ENCODE results near the gene RAB7B. TPM values are rescaled to one million over a fixed set of nuclear protein-coding genes. Genes with fewer than 3 reads are reported as not detected.

RAB7B gene
- total and polyA plus RNA-seq, 2 donors (not counting 1 experiment from before 2014, with no cell fraction given): 9.1 to 15.5 TPM

GRCh38 chr1:206011057-206011456 lies 7.9 kb upstream of the RAB7B start:
- H3K27me3 ChIP-seq (ENCODE audit: control insufficient read depth, insufficient read depth, low read length): peaks cover 15% of the 10 kb centered on the region
- H3K4me1 ChIP-seq (ENCODE audit: control insufficient read depth, extremely low read depth, insufficient read depth, low read length): no peaks in the 10 kb centered on the region
- H3K9ac ChIP-seq (ENCODE audit: insufficient read depth, low read length): no peak overlapping the region
- no peak overlapping the region for H3K4me3 ChIP-seq (replicated peaks in 1 of 4; ENCODE audit: control extremely low read depth in 1 of 4, insufficient read depth in 1 of 4, low read depth in 3 of 4, low read length in 4 of 4)
- DNase-seq (ENCODE audit: low read depth in 2 of 2): no peak
- TF ChIP-seq CTCF (conservative IDR thresholded peaks at IDR 0.05 in 1 of 2, IDR thresholded peaks at IDR 0.05 in 1 of 2; ENCODE audit: low read depth in 1 of 2, low read length in 2 of 2) (no peak), EZH2 (IDR thresholded peaks at IDR 0.05; ENCODE audit: low read length, missing control alignments) (no peak)
- no peak overlapping the region for H2AFZ ChIP-seq (ENCODE audit: low read length)
- H3K27ac ChIP-seq (ENCODE audit: insufficient read depth, low read length): no peak overlapping the region
- H3K36me3 ChIP-seq (ENCODE audit: control insufficient read depth, insufficient read depth, low read length): no peaks in the 10 kb centered on the region
- H3K9me3 ChIP-seq (ENCODE audit: control insufficient read depth, insufficient read depth, low read depth, low read length): no peaks in the 10 kb centered on the region
- no peaks in the 10 kb centered on the region for H3K79me2 ChIP-seq (ENCODE audit: control insufficient read depth, insufficient read depth, low read length)
- no peak overlapping the region for H3K4me2 ChIP-seq (ENCODE audit: extremely low read depth, insufficient read depth, low read length)
- H4K20me1 ChIP-seq (ENCODE audit: control insufficient read depth, extremely low read depth, insufficient read depth, low read length): no peaks in the 10 kb centered on the region

- no peaks in the 10 kb centered on the region for H3K4me1 ChIP-seq (ENCODE audit: control insufficient read depth, extremely low read depth, insufficient read depth, low read length)
- H3K9me3 ChIP-seq (ENCODE audit: control insufficient read depth, insufficient read depth, low read depth, low read length): no peaks in the 10 kb centered on the region
- H3K4me2 ChIP-seq (ENCODE audit: extremely low read depth, insufficient read depth, low read length): no peak overlapping the region
- H3K9ac ChIP-seq (ENCODE audit: insufficient read depth, low read length): no peak overlapping the region
- H3K27me3 ChIP-seq (ENCODE audit: control insufficient read depth, insufficient read depth, low read length): peaks cover 15% of the 10 kb centered on the region
- no peaks in the 10 kb centered on the region for H3K79me2 ChIP-seq (ENCODE audit: control insufficient read depth, insufficient read depth, low read length)
- no peak overlapping the region for H2AFZ ChIP-seq (ENCODE audit: low read length)
- no peaks in the 10 kb centered on the region for H4K20me1 ChIP-seq (ENCODE audit: control insufficient read depth, extremely low read depth, insufficient read depth, low read length)
- H3K36me3 ChIP-seq (ENCODE audit: control insufficient read depth, insufficient read depth, low read length): no peaks in the 10 kb centered on the region
- TF ChIP-seq CTCF (conservative IDR thresholded peaks at IDR 0.05 in 1 of 2, IDR thresholded peaks at IDR 0.05 in 1 of 2; ENCODE audit: low read depth in 1 of 2, low read length in 2 of 2): no peak
- TF ChIP-seq EZH2 (IDR thresholded peaks at IDR 0.05; ENCODE audit: low read length, missing control alignments): no peak
- no peak overlapping the region for H3K27ac ChIP-seq (ENCODE audit: insufficient read depth, low read length)
- H3K4me3 ChIP-seq (replicated peaks in 1 of 4; ENCODE audit: control extremely low read depth in 1 of 4, insufficient read depth in 1 of 4, low read depth in 3 of 4, low read length in 4 of 4): no peak overlapping the region
- no peak for DNase-seq (ENCODE audit: low read depth in 2 of 2)
These were observed 6.9 kb upstream of the RAB7B start for GRCh38 chr1:206010060-206010459.

DNA sequence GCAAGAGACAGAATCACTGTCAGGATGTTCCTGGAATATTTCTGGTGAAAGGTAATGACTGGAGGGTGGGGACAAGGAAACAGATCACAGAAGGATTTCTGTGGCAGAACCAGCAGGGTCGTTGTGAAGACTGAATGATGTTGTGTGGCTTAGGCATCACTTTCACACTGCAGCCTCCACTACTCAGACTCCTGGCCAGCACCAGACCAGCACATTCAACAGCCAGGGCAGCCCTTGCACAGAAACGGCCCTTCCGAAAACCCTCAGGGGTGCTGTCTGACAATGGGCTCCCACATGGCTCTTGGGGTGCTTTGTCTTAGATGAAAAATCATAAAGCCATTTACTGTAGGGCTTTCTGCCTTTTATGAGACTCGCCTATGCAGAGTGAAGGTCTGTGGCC lies 3.8 kb upstream of the RAB7B start:
- Histone ChIP-seq H3K27me3 (ENCODE audit: control insufficient read depth, insufficient read depth, low read length) (peaks cover 2% of the 10 kb centered on the region), H3K4me1 (ENCODE audit: control insufficient read depth, extremely low read depth, insufficient read depth, low read length) (peaks cover 12% of the 10 kb centered on the region)

More for the DNA sequence above, 3.8 kb upstream of the RAB7B start:
- Histone ChIP-seq H3K79me2 (ENCODE audit: control insufficient read depth, insufficient read depth, low read length) (no peaks in the 10 kb centered on the region), H3K9ac (ENCODE audit: insufficient read depth, low read length) (no peak overlapping the region), H3K36me3 (ENCODE audit: control insufficient read depth, insufficient read depth, low read length) (no peaks in the 10 kb centered on the region), H3K4me2 (ENCODE audit: extremely low read depth, insufficient read depth, low read length) (no peak overlapping the region), H3K4me3 (replicated peaks in 1 of 4; ENCODE audit: control extremely low read depth in 1 of 4, insufficient read depth in 1 of 4, low read depth in 3 of 4, low read length in 4 of 4) (no peak overlapping the region), H3K27ac (ENCODE audit: insufficient read depth, low read length) (no peak overlapping the region), H4K20me1 (ENCODE audit: control insufficient read depth, extremely low read depth, insufficient read depth, low read length) (no peaks in the 10 kb centered on the region), H3K9me3 (ENCODE audit: control insufficient read depth, insufficient read depth, low read depth, low read length) (no peaks in the 10 kb centered on the region), H2AFZ (ENCODE audit: low read length) (no peak overlapping the region)
- TF ChIP-seq CTCF (conservative IDR thresholded peaks at IDR 0.05 in 1 of 2, IDR thresholded peaks at IDR 0.05 in 1 of 2; ENCODE audit: low read depth in 1 of 2, low read length in 2 of 2): no peak
- no peak for TF ChIP-seq EZH2 (IDR thresholded peaks at IDR 0.05; ENCODE audit: low read length, missing control alignments)
- no peak for DNase-seq (ENCODE audit: low read depth in 2 of 2)
